Measurements from ENCODE around the gene CNTNAP2.

DNA sequence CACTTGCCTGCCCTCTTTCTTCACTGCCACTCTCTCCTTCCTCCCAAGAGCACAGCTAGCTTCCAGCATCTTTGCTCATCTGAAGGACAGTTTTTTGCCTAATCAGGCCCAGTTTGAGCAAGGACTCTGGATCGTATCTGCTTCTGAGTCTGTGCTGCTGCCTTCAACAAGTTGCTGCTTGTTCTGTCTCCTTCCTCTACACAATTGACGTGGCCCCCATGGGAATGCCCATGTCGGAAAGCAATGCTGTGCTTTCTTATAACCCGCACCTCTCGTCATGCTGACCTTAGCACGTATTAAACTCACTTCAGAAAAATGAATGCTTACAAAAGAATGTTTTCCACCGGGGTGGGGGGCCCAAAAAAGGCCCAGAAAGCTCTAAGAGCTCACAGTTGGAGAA is 2149.3 kb downstream of the CNTNAP2 start:
- TF ChIP-seq CTCF (conservative IDR thresholded peaks at IDR 0.05; ENCODE audit: low read depth, low read length) = no peak
- no peak for TF ChIP-seq EZH2 (IDR thresholded peaks at IDR 0.05; ENCODE audit: borderline replicate concordance, low read depth, low read length, poor library complexity, severe bottlenecking)
